Breast epithelium (tissue), 4 donors: Measurements from ENCODE around the gene C4orf50. TPM values are rescaled to one million over a fixed set of nuclear protein-coding genes. Genes with fewer than 3 reads are reported as not detected.

ENCODE experiments used
- DNase-seq, 2 donors: peaks; one replicate each; pipeline ENCODE4 v3.0.0-alpha.2; 2019; ENCODE audit warnings: low spot score in 2 of 2
- H3K27ac ChIP-seq, 2 donors: fragments of 200-600 bp; sonication (generic) in 1 of 2; one replicate each; pipeline ENCODE4 v1.5.1; 2016 to 2019; ENCODE audit warnings: mild to moderate bottlenecking in 1 of 2
- H3K27me3 ChIP-seq, 2 donors: fragments of 200-600 bp; sonication (generic) in 1 of 2; one replicate each; pipeline versions ENCODE4 v1.5.1 to v1.6.0; 2017 to 2019; ENCODE audit warnings: control low read depth in 1 of 2, mild to moderate bottlenecking in 1 of 2
- H3K36me3 ChIP-seq: fragments of 200-600 bp; one replicate; pipeline ENCODE4 v1.5.1; 2019
- H3K4me1 ChIP-seq, 2 donors: fragments of 200-600 bp; sonication (generic); one replicate each; pipeline ENCODE4 v1.5.1; 2016 to 2019; ENCODE audit warnings: control low read depth in 1 of 2
- H3K4me3 ChIP-seq, 3 donors: fragments of 200-600 bp; sonication (generic); 1 replicate in 2 of 3; 2 replicates in 1 of 3; pipeline ENCODE4 v1.5.1; 2016 to 2019; ENCODE audit warnings: mild to moderate bottlenecking in 3 of 3, moderate library complexity in 2 of 3
- H3K9me3 ChIP-seq, 2 donors: fragments of 200-600 bp; sonication (generic) in 1 of 2; one replicate each; pipeline ENCODE4 v1.5.1; 2016 to 2019; ENCODE audit warnings: control low read depth in 1 of 2
- POLR2A ChIP-seq: fragments of 450-650 bp; IDR thresholded peaks from one replicate; pipeline ENCODE4 v1.6.1; 2016; ENCODE audit warnings: antibody characterized with exemption, mild to moderate bottlenecking, moderate library complexity
- POLR2AphosphoS5 ChIP-seq, 3 donors: sonication (generic); formaldehyde crosslinking; IDR thresholded peaks; one replicate each; pipeline ENCODE4 v1.6.1; 2017; ENCODE audit warnings: antibody characterized with exemption in 3 of 3
- intact Hi-C: fragments of 100-400 bp; cut with DNase I; formaldehyde crosslinking; loops from one replicate; pipeline ENCODE4 v1.15.1; 2023; ENCODE audit warnings: low total_unique reads
- total RNA-seq, 3 donors: library from RNA; depleted of rRNA; stranded (reverse); fragments of >200 nt; gene quantifications; one replicate each; pipeline ENCODE4 v1.1.0, GENCODE V29; 2016
- TF ChIP-seq, protein P1 (sequence below), 3 donors: fragments of 450-650 bp; IDR thresholded peaks; one replicate each; pipeline ENCODE4 v1.5.1; 2016 to 2017; ENCODE audit warnings: antibody characterized with exemption in 3 of 3, mild to moderate bottlenecking in 3 of 3, moderate library complexity in 3 of 3

C4orf50 gene
- total RNA-seq, 3 donors from 2014 or later: under 0.01 TPM; not detected in 1

DNA sequence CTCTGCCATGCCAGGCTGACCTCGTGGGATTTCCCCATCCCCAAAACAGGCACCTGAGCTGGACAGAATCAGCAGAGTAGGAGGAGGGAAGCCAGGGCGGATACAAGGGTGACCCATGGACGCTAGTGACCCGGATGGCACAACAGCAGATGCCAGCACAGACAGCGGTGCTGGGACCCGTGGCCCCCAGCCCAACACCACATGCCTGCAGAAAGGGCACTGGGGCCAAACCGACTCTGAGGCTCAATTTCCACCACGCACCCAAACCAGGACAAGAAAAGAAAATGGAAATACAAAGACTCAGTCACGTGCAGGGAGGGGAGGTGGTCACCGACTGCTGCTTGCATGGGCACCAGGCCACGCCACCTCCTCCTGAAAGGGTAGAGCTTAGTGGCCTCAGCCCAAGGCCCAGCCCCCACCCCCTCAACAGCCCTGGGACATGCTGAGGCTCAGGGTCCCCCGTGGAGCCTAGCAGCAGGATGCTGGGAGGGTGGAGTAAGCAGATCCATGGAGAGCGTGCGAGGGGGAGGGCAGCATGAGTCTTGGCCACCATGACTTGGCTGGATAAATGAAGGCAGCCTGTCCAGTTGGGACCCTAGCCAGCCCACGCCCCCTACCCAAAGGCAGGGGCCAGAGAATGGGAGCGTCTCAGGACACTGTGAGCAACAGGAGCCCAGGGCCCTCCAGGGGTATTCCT is 47.7 kb downstream of the C4orf50 start:
- intact Hi-C loops: loop anchor here (5.0 kb wide), 1 partner anchor 1643 kb away; no protein-coding TSS in a partner anchor
- H3K36me3 ChIP-seq: no peaks in the 10 kb centered on the region
- H3K4me3 ChIP-seq: no peak overlapping the region
- DNase-seq: peak in 1 of 2 donors; percentile 45
- H3K9me3 ChIP-seq: no peaks in the 10 kb centered on the region
- no peaks in the 10 kb centered on the region for H3K4me1 ChIP-seq
- H3K27me3 ChIP-seq: peaks cover 0 to 47% of the 10 kb centered on the region in 2 donors
- no peak overlapping the region for H3K27ac ChIP-seq
- no peak for TF ChIP-seq POLR2A
- TF ChIP-seq, protein P1, sequence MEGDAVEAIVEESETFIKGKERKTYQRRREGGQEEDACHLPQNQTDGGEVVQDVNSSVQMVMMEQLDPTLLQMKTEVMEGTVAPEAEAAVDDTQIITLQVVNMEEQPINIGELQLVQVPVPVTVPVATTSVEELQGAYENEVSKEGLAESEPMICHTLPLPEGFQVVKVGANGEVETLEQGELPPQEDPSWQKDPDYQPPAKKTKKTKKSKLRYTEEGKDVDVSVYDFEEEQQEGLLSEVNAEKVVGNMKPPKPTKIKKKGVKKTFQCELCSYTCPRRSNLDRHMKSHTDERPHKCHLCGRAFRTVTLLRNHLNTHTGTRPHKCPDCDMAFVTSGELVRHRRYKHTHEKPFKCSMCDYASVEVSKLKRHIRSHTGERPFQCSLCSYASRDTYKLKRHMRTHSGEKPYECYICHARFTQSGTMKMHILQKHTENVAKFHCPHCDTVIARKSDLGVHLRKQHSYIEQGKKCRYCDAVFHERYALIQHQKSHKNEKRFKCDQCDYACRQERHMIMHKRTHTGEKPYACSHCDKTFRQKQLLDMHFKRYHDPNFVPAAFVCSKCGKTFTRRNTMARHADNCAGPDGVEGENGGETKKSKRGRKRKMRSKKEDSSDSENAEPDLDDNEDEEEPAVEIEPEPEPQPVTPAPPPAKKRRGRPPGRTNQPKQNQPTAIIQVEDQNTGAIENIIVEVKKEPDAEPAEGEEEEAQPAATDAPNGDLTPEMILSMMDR (IDR thresholded peaks at IDR 0.05): no peak
- no peak for TF ChIP-seq POLR2AphosphoS5 (IDR thresholded peaks at IDR 0.05)

DNA sequence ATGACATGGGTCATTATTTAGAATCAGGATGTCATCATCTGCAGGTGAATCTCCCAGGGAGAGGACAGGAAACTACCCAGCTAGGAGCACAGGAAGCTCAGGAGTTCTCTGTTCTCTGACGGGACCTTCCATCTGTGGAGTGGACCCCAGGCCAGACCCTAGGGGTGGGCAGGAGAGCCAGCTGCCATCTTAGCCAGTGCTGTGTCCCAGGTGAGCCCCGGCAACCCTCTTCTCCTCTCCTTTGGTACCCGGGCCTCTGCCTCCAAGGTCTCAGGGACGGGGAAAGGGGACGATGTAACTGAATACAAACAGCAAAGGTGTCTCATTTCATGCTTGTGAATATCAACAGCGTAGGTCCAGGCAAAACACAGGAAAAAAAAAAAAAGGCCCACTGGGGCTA is 48.5 kb downstream of the C4orf50 start:
- H3K27me3 ChIP-seq: peaks cover 0 to 47% of the 10 kb centered on the region in 2 donors
- H3K4me1 ChIP-seq: no peaks in the 10 kb centered on the region
- intact Hi-C loops: loop anchor here (5.0 kb wide), 1 partner anchor 1642 kb away; no protein-coding TSS in a partner anchor
- peak in 1 of 2 donors; percentile 12 for DNase-seq
- no peaks in the 10 kb centered on the region for H3K36me3 ChIP-seq
- H3K27ac ChIP-seq: no peak overlapping the region
- no peaks in the 10 kb centered on the region for H3K9me3 ChIP-seq
- H3K4me3 ChIP-seq: no peak overlapping the region
- TF ChIP-seq, protein P1 (IDR thresholded peaks at IDR 0.05): no peak
- TF ChIP-seq POLR2AphosphoS5 (IDR thresholded peaks at IDR 0.05): no peak
- TF ChIP-seq POLR2A: no peak

DNA sequence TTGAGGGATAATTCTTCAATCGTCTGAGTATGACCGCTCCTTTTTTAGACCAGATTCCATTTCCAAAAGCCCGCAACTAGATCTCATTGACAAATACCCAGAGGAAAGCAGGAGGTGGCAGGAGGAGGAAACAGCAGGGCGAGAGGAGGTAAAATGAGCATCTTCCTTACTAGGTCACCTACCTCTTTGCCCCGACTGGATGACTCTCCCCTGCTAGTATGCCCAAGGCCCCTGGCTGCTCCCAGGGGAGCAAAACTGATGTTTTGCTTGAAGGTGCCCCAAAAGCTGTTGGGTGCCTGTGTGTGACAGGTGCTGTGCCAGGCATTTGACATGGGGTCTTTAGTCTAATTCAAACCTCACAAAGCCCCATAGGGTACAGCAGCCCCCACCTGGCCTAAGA is 48.9 kb downstream of the C4orf50 start:
- H3K4me1 ChIP-seq: no peaks in the 10 kb centered on the region
- intact Hi-C loops: no loop called here
- H3K4me3 ChIP-seq: no peak overlapping the region
- TF ChIP-seq, protein P1 (IDR thresholded peaks at IDR 0.05): no peak
- TF ChIP-seq POLR2AphosphoS5 (IDR thresholded peaks at IDR 0.05) (no peak), POLR2A (no peak)
- no peaks in the 10 kb centered on the region for H3K36me3 ChIP-seq
- DNase-seq: peak in 1 of 2 donors; percentile 15
- H3K27ac ChIP-seq: no peak overlapping the region
- peaks cover 0 to 43% of the 10 kb centered on the region in 2 donors for H3K27me3 ChIP-seq
- no peaks in the 10 kb centered on the region for H3K9me3 ChIP-seq

DNA sequence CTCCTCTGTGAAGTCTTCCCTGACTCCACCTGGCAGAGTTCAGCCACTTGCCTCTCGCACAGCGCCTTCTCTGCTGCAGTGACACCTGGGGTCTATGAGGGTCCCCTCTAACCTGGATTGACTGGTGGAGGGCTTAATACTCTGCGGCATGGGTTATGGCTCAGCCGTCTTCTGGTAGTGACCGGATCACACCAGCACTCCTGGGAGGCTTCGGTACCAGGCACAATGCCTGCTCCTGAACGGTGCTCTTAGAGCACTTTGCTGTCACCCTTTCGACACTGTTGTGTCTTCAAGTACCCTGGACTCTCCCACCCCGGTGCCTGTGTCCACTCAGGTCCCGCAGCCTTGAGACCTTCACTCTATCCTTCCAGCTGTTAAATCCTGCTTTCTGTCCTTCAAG is 50.0 kb downstream of the C4orf50 start:
- H3K9me3 ChIP-seq: no peaks in the 10 kb centered on the region
- no peak overlapping the region for H3K4me3 ChIP-seq
- H3K36me3 ChIP-seq: no peaks in the 10 kb centered on the region
- TF ChIP-seq POLR2AphosphoS5 (IDR thresholded peaks at IDR 0.05) (no peak), POLR2A (no peak)
- TF ChIP-seq, protein P1 (IDR thresholded peaks at IDR 0.05): no peak
- no peak overlapping the region for H3K27ac ChIP-seq
- H3K27me3 ChIP-seq: peaks cover 0 to 32% of the 10 kb centered on the region in 2 donors
- no peaks in the 10 kb centered on the region for H3K4me1 ChIP-seq
- peak in 1 of 2 donors; percentile 25 for DNase-seq
- intact Hi-C loops: no loop called here

DNA sequence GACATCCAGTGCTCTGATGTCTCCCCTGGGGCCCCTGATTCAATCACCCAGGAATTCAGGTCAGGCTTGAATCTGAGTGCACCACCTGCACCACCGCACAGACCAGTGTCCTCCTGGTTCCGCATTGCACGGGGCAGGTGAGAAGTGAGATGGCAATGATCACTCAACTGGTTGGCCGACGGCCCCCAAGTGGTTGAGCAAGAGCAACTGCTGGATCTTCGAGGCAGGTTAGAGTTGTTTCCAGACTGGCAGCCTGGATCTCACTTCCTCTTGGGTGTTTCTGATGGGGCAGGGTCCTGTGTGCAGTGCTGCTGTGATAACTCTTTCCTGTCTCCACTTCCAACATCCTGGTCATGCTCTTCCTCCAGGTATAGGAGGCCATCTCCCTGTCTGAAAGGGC is 50.4 kb downstream of the C4orf50 start:
- intact Hi-C loops: no loop called here
- H3K9me3 ChIP-seq: no peaks in the 10 kb centered on the region
- DNase-seq: peak in 1 of 2 donors; percentile 40
- H3K4me3 ChIP-seq: no peak overlapping the region
- peaks cover 0 to 28% of the 10 kb centered on the region in 2 donors for H3K27me3 ChIP-seq
- H3K27ac ChIP-seq: no peak overlapping the region
- TF ChIP-seq, protein P1 (IDR thresholded peaks at IDR 0.05): no peak
- TF ChIP-seq POLR2A: no peak
- no peak for TF ChIP-seq POLR2AphosphoS5 (IDR thresholded peaks at IDR 0.05)
- no peaks in the 10 kb centered on the region for H3K4me1 ChIP-seq
- H3K36me3 ChIP-seq: no peaks in the 10 kb centered on the region
